Progenitor cell of endocrine pancreas (in vitro differentiated cells): Measurements from ENCODE around the gene SLC9A9. TPM values are rescaled to one million over a fixed set of nuclear protein-coding genes. Genes with fewer than 3 reads are reported as not detected.

Source experiments
- DNase-seq: peaks from one replicate; pipeline ENCODE4 v3.0.0; 2021; ENCODE audit warnings: low spot score; ENCODE audit not compliant: unreplicated experiment
- H3K27ac Mint-ChIP-seq: 2 replicates; pipeline ENCODE4 v1.8.0; 2021; ENCODE audit warnings: mild to moderate bottlenecking, moderate library complexity, mixed read lengths
- H3K27me3 Mint-ChIP-seq: 2 replicates; pipeline ENCODE4 v1.8.0; 2021; ENCODE audit warnings: mixed read lengths
- H3K36me3 Mint-ChIP-seq: 2 replicates; pipeline ENCODE4 v1.8.0; 2022; ENCODE audit warnings: mixed read lengths; ENCODE audit not compliant: insufficient read depth
- H3K4me1 Mint-ChIP-seq: 2 replicates; pipeline ENCODE4 v1.8.0; 2021; ENCODE audit warnings: low read depth, mixed read lengths
- H3K4me3 Mint-ChIP-seq: 2 replicates; pipeline ENCODE4 v1.8.0; 2021; ENCODE audit warnings: low read depth, mild to moderate bottlenecking, moderate library complexity, mixed read lengths
- H3K9me3 Mint-ChIP-seq: 2 replicates; pipeline ENCODE4 v1.8.0; 2021; ENCODE audit warnings: low read depth, mixed read lengths
- total RNA-seq: library from RNA; stranded (reverse); gene quantifications from 2 replicates; pipeline ENCODE4 v1.2.1, GENCODE V29; 2021
- TF ChIP-seq, protein P1 (sequence below): fragments of 200-600 bp; sonication (generic); IDR thresholded peaks from one replicate; pipeline ENCODE4 v1.5.0; 2021; ENCODE audit warnings: antibody characterized with exemption, mild to moderate bottlenecking; ENCODE audit not compliant: unreplicated experiment

SLC9A9 gene
- total RNA-seq, 1 donor from 2014 or later = 0.17 TPM

DNA sequence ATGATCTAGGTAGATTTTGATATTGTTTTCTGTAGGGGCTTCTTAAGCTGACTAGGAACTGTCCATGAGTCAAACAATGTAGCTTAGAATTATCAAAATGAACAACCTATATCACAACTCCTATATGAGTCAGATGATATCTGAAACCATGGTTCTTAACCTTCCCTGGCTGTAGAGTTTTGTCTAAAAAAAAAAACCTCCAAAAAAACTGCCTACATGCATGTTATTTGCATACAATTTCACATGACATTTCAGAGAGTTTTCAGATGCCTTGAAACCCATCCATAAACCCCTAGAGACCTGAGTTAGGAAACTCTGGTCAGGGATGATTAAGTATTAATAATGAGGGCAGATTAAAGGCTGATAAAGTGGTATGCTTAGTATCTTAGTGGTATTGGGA, 571.7 kb downstream of the SLC9A9 start:
- Mint-ChIP-seq H3K4me3 (no peak overlapping the region), H3K4me1 (no peaks in the 10 kb centered on the region), H3K27me3 (no peaks in the 10 kb centered on the region), H3K9me3 (no peaks in the 10 kb centered on the region), H3K36me3 (no peaks in the 10 kb centered on the region), H3K27ac (no peak overlapping the region)
- DNase-seq = no peak
- TF ChIP-seq, protein P1, sequence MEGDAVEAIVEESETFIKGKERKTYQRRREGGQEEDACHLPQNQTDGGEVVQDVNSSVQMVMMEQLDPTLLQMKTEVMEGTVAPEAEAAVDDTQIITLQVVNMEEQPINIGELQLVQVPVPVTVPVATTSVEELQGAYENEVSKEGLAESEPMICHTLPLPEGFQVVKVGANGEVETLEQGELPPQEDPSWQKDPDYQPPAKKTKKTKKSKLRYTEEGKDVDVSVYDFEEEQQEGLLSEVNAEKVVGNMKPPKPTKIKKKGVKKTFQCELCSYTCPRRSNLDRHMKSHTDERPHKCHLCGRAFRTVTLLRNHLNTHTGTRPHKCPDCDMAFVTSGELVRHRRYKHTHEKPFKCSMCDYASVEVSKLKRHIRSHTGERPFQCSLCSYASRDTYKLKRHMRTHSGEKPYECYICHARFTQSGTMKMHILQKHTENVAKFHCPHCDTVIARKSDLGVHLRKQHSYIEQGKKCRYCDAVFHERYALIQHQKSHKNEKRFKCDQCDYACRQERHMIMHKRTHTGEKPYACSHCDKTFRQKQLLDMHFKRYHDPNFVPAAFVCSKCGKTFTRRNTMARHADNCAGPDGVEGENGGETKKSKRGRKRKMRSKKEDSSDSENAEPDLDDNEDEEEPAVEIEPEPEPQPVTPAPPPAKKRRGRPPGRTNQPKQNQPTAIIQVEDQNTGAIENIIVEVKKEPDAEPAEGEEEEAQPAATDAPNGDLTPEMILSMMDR = no peak

DNA sequence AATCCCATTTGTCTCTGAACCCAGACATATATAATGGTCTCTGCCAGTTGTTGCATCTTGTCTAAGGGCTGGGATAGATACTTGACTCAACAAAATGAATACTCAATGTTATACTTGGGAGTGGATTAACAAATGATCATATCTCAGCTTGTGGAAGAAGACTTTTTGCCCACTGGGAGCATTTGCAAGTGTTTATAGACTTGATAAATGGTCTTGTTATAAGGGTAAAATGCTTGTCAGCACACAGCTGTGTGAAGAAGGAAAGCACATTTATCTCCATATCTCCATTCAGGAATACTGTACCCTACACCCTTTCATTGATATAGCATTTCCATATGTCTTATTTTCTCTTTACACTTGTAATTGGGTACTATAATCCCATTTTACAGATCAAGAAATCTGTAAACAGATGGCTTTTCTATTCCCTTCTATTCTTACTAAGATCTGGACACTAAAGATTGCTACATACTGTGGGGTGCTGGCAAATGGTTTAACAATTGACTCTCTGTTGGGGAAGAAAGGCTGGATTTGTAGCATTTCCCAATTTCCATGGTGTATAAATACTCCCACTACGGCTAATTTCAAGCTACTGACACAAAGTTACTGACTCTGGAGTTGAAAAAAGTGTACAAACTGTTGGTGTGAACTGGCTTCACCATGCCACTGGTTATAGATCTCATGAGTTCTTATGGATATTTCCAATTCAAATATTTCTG, 574.1 kb downstream of the SLC9A9 start:
- Mint-ChIP-seq H3K4me3 (no peak overlapping the region), H3K9me3 (no peaks in the 10 kb centered on the region), H3K36me3 (no peaks in the 10 kb centered on the region), H3K27ac (no peak overlapping the region), H3K4me1 (no peaks in the 10 kb centered on the region), H3K27me3 (no peaks in the 10 kb centered on the region)
- no peak for DNase-seq
- TF ChIP-seq, protein P1 = no peak

DNA sequence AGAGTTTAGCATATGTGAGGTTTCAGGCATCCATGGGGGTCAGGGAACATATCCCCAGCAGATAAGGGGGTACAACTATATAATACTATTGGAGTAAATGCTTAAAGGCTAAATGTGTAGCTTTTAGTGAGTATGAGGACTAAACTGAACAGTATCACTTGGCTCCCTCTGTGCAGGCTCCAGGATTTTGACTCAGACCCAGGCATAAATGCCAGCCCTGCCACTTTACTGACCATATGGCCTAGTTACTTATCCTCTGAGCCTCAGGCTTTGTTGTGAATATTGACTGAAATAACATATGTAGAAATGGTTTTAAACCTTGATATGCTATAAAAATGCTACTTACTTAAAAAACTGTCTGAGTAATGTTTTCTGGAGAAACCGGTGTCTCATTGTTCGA, 577.1 kb downstream of the SLC9A9 start:
- Mint-ChIP-seq H3K27me3 (no peaks in the 10 kb centered on the region), H3K36me3 (no peaks in the 10 kb centered on the region), H3K4me3 (no peak overlapping the region), H3K27ac (no peak overlapping the region), H3K4me1 (no peaks in the 10 kb centered on the region), H3K9me3 (no peaks in the 10 kb centered on the region)
- no peak for DNase-seq
- TF ChIP-seq, protein P1 = no peak

DNA sequence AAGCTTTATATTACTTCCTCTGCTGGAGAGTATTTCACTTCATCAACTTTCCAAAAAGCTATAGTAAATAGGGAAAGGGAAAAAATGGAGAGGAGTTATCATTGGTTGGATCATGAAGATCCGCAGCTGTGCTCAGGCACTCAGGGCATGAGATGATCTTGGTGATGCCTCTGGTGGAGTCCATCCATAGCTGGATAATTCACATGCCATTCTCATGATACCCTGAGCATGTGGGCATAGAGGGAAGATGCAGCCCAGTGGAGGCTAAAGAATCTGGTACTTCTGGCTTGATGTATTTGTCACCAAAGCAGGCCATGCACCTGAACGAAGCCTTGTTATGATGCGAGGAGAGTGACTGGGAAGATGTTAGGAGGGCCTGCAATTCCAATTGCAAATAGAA, 578.5 kb downstream of the SLC9A9 start:
- Mint-ChIP-seq H3K36me3 (no peaks in the 10 kb centered on the region), H3K4me3 (no peak overlapping the region), H3K9me3 (no peaks in the 10 kb centered on the region), H3K27ac (no peak overlapping the region), H3K4me1 (no peaks in the 10 kb centered on the region), H3K27me3 (peaks cover 2% of the 10 kb centered on the region)
- no peak for DNase-seq
- TF ChIP-seq, protein P1 = no peak

DNA sequence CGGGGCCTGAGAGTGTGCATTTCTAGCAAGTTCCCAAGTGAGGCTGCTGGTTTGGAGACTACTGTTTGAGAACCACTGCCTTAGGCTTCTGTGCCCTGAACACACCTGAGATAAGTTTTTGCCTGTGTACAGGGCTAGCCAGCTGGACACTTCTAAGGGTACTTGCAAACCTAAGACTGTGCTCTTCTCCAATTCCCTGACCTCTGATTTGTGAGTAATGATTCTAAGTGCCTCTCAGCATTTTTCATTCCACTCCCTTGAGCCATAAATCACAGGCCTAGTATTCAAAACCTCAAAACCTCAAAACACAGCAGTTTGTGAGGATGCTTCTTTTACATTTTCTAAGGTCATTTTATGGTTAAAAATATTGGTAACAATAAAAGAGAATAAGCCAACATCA, 580.3 kb downstream of the SLC9A9 start:
- no peak for DNase-seq
- TF ChIP-seq, protein P1 = no peak
- Mint-ChIP-seq H3K36me3 (no peaks in the 10 kb centered on the region), H3K27me3 (peaks cover 3% of the 10 kb centered on the region), H3K4me3 (no peak overlapping the region), H3K9me3 (no peaks in the 10 kb centered on the region), H3K4me1 (no peaks in the 10 kb centered on the region), H3K27ac (no peak overlapping the region)
